B cell (primary cell): ENCODE data around the gene NBDY. TPM values are rescaled to one million over a fixed set of nuclear protein-coding genes. Genes with fewer than 3 reads are reported as not detected.

ENCODE experiments used
- ATAC-seq: fragments of 200-7000 bp; cut with Tn5 transposase; one replicate; pipeline ENCODE4 v1.10.0; 2021; ENCODE audit warnings: low read depth, mild to moderate bottlenecking, moderate number of reproducible peaks, moderate library complexity
- CTCF ChIA-PET: fragments of 350-600 bp; sonication (Branson Sonifier 250); formaldehyde crosslinking; loops from one replicate; lab custom pipeline; 2021; ENCODE audit warnings: antibody characterized with exemption, inconsistent platforms; lab: Charles Lee
- POLR2A ChIA-PET: fragments of 350-600 bp; sonication (Branson Sonifier 250); formaldehyde crosslinking; loops from one replicate; lab custom pipeline; 2021; ENCODE audit warnings: antibody characterized with exemption; lab: Charles Lee
- DNase-seq: peaks from one replicate; pipeline ENCODE4 v3.0.0; 2013
- H2AFZ ChIP-seq: 2 replicates; pipeline ENCODE4 v1.6.1; 2012; ENCODE audit warnings: mild to moderate bottlenecking, low read depth, low read length; ENCODE audit not compliant: insufficient read depth, poor library complexity, severe bottlenecking
- H3K27ac ChIP-seq, 2 donors: 1 replicate in 1 of 2; 2 replicates in 1 of 2; pipeline ENCODE4 v1.5.1; 2012 to 2013; ENCODE audit warnings: low read length in 2 of 2, mild to moderate bottlenecking in 2 of 2, moderate library complexity in 1 of 2
- H3K27me3 ChIP-seq, 4 experiments: fragments of 200-600 bp in 1 of 4; sonication (generic) in 1 of 4; replicated peaks in 1 of 4; 1 replicate in 2 of 4; 2 replicates in 2 of 4; pipeline versions ENCODE4 v1.6.1 to v1.7.0; 2013 to 2016; ENCODE audit warnings: low read length in 3 of 4, mild to moderate bottlenecking in 2 of 4, mixed read lengths in 1 of 4, moderate library complexity in 1 of 4; ENCODE audit not compliant: insufficient read depth in 4 of 4, control insufficient read depth in 3 of 4; ENCODE audit errors: control extremely low read depth in 1 of 4
- H3K36me3 ChIP-seq, 2 experiments: replicated peaks in 1 of 2; 1 replicate in 1 of 2; 2 replicates in 1 of 2; pipeline versions ENCODE4 v1.6.1 to v1.7.1; 2013; ENCODE audit warnings: low read length in 1 of 2; ENCODE audit not compliant: insufficient read depth in 2 of 2, control insufficient read depth in 1 of 2; ENCODE audit errors: control extremely low read depth in 1 of 2, extremely low read depth in 1 of 2
- H3K4me1 ChIP-seq, 2 donors: fragments of 200-600 bp in 1 of 2; sonication (generic) in 1 of 2; 1 replicate in 1 of 2; 2 replicates in 1 of 2; pipeline versions ENCODE4 v1.5.1 to v1.6.1; 2013 to 2017; ENCODE audit warnings: low read length in 2 of 2; ENCODE audit not compliant: control insufficient read depth in 2 of 2, insufficient read depth in 2 of 2
- H3K4me2 ChIP-seq: replicated peaks from 2 replicates; pipeline ENCODE3; 2012; ENCODE audit warnings: mild to moderate bottlenecking, low read depth, low read length; ENCODE audit not compliant: poor library complexity, severe bottlenecking
- H3K4me3 ChIP-seq, 5 experiments: fragments of 200-600 bp in 1 of 5; sonication (generic) in 1 of 5; 1 replicate in 3 of 5; 2 replicates in 2 of 5; pipeline versions ENCODE4 v1.5.1 to v1.7.0; 2011 to 2016; ENCODE audit warnings: low read length in 4 of 5, mild to moderate bottlenecking in 4 of 5, low read depth in 2 of 5, control low read depth in 1 of 5, moderate library complexity in 1 of 5; ENCODE audit not compliant: insufficient read depth in 1 of 5; ENCODE audit errors: control extremely low read depth in 1 of 5, extremely low read depth in 1 of 5
- H3K79me2 ChIP-seq: fragments of 200-600 bp; sonication (generic); one replicate; pipeline ENCODE4 v1.6.0; 2016; ENCODE audit warnings: low read length; ENCODE audit not compliant: control insufficient read depth, insufficient read depth
- H3K9ac ChIP-seq: fragments of 200-600 bp; sonication (generic); 2 replicates; pipeline ENCODE4 v1.6.1; 2017; ENCODE audit warnings: mild to moderate bottlenecking, low read length, moderate library complexity
- H3K9me3 ChIP-seq, 3 donors: one replicate each; pipeline versions ENCODE4 v1.6.1 to v1.7.1; 2013; ENCODE audit warnings: low read length in 2 of 3; ENCODE audit not compliant: control insufficient read depth in 2 of 3, insufficient read depth in 1 of 3; ENCODE audit errors: control extremely low read depth in 1 of 3
- H4K20me1 ChIP-seq: 2 replicates; pipeline ENCODE4 v1.6.0; 2012; ENCODE audit warnings: mild to moderate bottlenecking, low read length; ENCODE audit not compliant: insufficient read depth, control insufficient read depth, poor library complexity, severe bottlenecking
- H3K27ac Mint-ChIP-seq: one replicate; pipeline ENCODE4 v1.8.0; 2021; ENCODE audit warnings: mixed read lengths
- H3K27me3 Mint-ChIP-seq: one replicate; pipeline ENCODE4 v1.8.0; 2021; ENCODE audit warnings: mixed read lengths
- H3K4me1 Mint-ChIP-seq: one replicate; pipeline ENCODE4 v1.8.0; 2021; ENCODE audit warnings: mixed read lengths
- H3K4me3 Mint-ChIP-seq: one replicate; pipeline ENCODE4 v1.8.0; 2021; ENCODE audit warnings: mixed read lengths
- H3K9me3 Mint-ChIP-seq: one replicate; pipeline ENCODE4 v1.8.0; 2022; ENCODE audit warnings: mixed read lengths; ENCODE audit not compliant: insufficient read depth
- CTCF ChIP-seq: fragments of 200-600 bp; IDR thresholded peaks from one replicate; pipeline ENCODE4 v1.8.0; 2022; ENCODE audit warnings: antibody characterized with exemption, mild to moderate bottlenecking
- EZH2 ChIP-seq: IDR thresholded peaks from 2 replicates; pipeline ENCODE4 v1.6.1; 2012; ENCODE audit warnings: borderline replicate concordance, low read depth, mild to moderate bottlenecking, moderate library complexity, low read length; ENCODE audit not compliant: insufficient read depth, poor library complexity, severe bottlenecking
- WGBS: methylation state at CpG from one replicate; pipeline ENCODE4 v1.1.5; 2013; ENCODE audit warnings: missing lambda C conversion rate; ENCODE audit not compliant: insufficient coverage; 5-methylcytosine and 5-hydroxymethylcytosine counted together
- intact Hi-C: fragments of 100-400 bp; cut with micrococcal nuclease; formaldehyde crosslinking; loops from one replicate; pipeline ENCODE4 v1.10.0; 2022
- polyA plus RNA-seq: library from polyadenylated mRNA; depleted of rRNA; stranded (reverse); fragments of >200 nt; gene quantifications from 2 replicates; pipeline ENCODE4 v1.2.3, GENCODE V29; 2012
- total RNA-seq, 2 donors: library from RNA; stranded (reverse); fragments of 120-200 nt in 1 of 2; gene quantifications; 1 replicate in 1 of 2; 2 replicates in 1 of 2; pipeline versions ENCODE4 v1.2.3 to v1.2.4, GENCODE V29; 2013 to 2022

Gene NBDY
- total and polyA plus RNA-seq, 2 donors (not counting 1 experiment from before 2014, with no cell fraction given): 26.7 to 36.5 TPM

GRCh38 chrX:56798339-56798711, 69.3 kb downstream of the NBDY start:
- H3K9me3 Mint-ChIP-seq: no peaks in the 10 kb centered on the region
- no peaks in the 10 kb centered on the region for H4K20me1 ChIP-seq
- no peaks in the 10 kb centered on the region for H3K9me3 ChIP-seq
- intact Hi-C loops: no loop called here
- WGBS: 77% methylated on average over 3 of the region's 5 CpGs
- H3K4me2 ChIP-seq: no peak overlapping the region
- peaks cover 3% of the 10 kb centered on the region for H3K79me2 ChIP-seq
- H2AFZ ChIP-seq: no peak overlapping the region
- no peak overlapping the region for H3K4me3 Mint-ChIP-seq
- no peaks in the 10 kb centered on the region for H3K27me3 Mint-ChIP-seq
- no peak overlapping the region for H3K27ac Mint-ChIP-seq
- no peaks in the 10 kb centered on the region for H3K27me3 ChIP-seq
- H3K27ac ChIP-seq: no peak overlapping the region
- H3K4me1 Mint-ChIP-seq: peaks cover 30% of the 10 kb centered on the region
- CTCF ChIA-PET: no interaction called here
- H3K36me3 ChIP-seq: no peaks in the 10 kb centered on the region
- no peak for DNase-seq
- H3K4me1 ChIP-seq: peaks cover 16 to 19% of the 10 kb centered on the region in 2 donors
- no peak overlapping the region for H3K4me3 ChIP-seq
- H3K9ac ChIP-seq: no peak overlapping the region
- ATAC-seq: no peak
- POLR2A ChIA-PET: no interaction called here
- TF ChIP-seq EZH2 (no peak), CTCF (no peak)

GRCh38 chrX:56798866-56799758, 70.1 kb downstream of the NBDY start:
- Histone ChIP-seq H3K27ac (no peak overlapping the region), H3K9me3 (no peaks in the 10 kb centered on the region), H2AFZ (no peak overlapping the region), H3K4me2 (no peak overlapping the region), H3K4me1 (peaks cover 16 to 22% of the 10 kb centered on the region in 2 donors), H3K79me2 (no peaks in the 10 kb centered on the region), H3K9ac (no peak overlapping the region), H3K36me3 (no peaks in the 10 kb centered on the region), H4K20me1 (no peaks in the 10 kb centered on the region), H3K4me3 (no peak overlapping the region), H3K27me3 (no peaks in the 10 kb centered on the region)
- intact Hi-C loops: no loop called here
- no peak for ATAC-seq
- DNase-seq: no peak
- WGBS: 97% methylated on average over 6 of the region's 13 CpGs
- POLR2A ChIA-PET: no interaction called here
- no peak for TF ChIP-seq EZH2
- no peak for TF ChIP-seq CTCF
- no peaks in the 10 kb centered on the region for H3K9me3 Mint-ChIP-seq
- peaks cover 31% of the 10 kb centered on the region for H3K4me1 Mint-ChIP-seq
- H3K4me3 Mint-ChIP-seq: no peak overlapping the region
- peak overlapping the region; percentile 32 for H3K27ac Mint-ChIP-seq
- H3K27me3 Mint-ChIP-seq: no peaks in the 10 kb centered on the region
- CTCF ChIA-PET: no interaction called here
